OCI-M2 (cell line): ENCODE measurements around the gene ATL1.

Experiments
- DNase-seq: peaks from one replicate; lab custom pipeline; 2025; ENCODE audit not compliant: unreplicated experiment; lab: John Stamatoyannopoulos, UW

ATL1 gene

DNA sequence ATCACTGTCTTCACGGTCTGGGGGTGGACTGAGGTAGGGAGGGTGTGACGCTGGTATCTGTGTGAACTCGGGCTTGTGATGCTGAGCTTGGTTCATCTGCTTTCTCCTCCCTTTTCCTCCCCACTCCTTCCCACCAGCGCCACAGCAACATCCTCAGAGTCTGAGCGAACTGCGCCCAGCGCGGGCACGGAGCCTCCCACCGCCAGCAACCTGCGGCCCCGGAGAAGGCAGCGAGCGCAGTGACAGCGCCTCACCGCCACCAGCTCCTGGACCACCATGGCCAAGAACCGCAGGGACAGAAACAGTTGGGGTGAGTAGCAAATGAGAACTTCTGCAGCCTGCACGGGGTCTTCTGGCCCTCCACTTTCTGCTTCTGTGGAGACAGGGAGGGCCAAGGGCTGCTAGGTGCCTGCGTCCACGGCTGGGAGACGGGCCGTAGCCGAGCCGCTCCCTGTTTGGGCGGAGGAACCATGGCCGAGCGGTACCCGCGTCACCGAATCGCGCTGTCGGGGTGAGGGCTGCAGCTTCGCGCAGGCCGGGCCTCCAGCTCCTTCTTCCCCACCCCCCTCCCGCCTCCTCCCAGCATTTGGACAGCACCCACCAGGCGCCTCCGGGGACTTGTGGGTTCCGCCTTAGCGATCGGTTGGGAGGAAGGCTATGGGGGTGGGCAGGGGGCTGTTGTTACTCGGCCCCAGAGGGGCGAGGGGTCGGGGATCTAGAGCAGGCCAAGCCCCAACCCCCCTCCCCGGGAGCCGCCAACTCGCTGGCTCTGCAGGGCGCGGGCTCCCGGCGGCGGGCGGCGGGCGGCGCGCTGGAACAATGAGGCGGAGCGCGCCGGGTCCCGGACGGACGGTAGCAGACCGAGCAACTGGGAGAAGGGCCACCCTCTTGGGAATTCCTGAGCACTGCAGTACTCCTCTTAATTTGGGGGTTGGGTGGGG is at the start of gene ATL1:
Gene ATL1 (plus strand): TSS at position 156 of the 941 bp plus-strand sequence. CDS start 121 bp downstream, at position 277.
- no peak for DNase-seq

GRCh38 chr14:50510157-50510556 is 49.8 kb upstream of the ATL1 start:
- no peak for DNase-seq

DNA sequence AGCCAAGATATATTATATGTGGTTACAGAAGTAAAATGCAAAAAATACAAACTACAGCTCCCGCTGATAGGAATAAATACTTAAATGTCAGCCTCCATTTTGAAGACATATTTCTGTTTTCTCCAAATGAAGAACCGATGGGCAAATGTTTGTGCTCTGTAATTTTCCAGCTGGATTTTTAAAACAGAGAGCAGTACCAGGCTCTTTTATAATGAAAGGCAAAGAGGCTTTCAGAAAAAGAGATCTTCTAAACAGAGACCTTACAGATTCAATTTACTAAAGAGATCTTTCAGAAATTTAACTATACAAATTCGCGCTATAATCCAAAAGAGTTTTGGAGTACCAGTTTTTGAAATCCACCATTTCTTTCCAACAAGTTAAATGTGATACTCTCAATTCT is 47.5 kb upstream of the ATL1 start:
- no peak for DNase-seq

GRCh38 chr14:50516091-50516490 is 43.9 kb upstream of the ATL1 start:
- DNase-seq = no peak

GRCh38 chr14:50520947-50521815 is 38.8 kb upstream of the ATL1 start:
- no peak for DNase-seq

DNA sequence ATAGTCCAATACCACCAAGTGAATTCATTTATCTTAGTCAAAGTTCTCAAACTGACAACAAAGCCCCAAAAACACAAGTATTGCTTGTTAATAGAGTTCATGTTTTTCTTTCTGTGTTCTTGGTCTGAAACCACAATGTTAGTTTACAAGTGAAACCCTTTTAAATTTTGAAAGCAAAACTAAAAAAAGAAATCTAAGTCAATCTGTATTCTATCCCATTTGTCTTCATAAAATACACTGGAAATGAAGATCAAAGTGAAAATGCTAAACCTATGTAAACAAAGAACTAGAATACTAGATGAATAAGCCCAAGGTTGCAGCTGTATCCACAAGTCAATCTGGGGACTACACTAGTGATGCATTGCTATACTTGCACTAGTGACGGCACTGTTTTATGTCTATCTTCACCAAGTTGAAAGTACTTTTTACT is 38.0 kb upstream of the ATL1 start:
- DNase-seq = no peak

GRCh38 chr14:50523271-50524041 is 36.5 kb upstream of the ATL1 start:
- DNase-seq = no peak

DNA sequence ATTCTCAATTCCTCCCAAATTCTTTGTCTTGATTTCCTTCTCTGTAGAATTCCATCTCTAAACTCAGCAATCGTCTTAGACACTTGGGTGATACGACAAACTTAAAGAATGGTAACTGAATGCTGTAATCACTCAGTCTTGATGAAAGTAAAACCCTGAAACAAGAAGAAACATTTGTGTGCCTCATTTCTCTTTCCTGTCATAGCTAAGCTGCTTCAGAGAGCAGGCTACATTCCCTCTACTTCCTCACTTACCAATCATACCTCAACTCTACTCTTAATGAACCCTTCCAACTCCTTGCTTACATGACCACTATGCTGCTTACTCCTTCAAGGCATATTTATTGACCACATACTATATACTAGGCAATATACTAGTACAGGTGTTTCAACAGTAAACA is 35.9 kb upstream of the ATL1 start:
- DNase-seq = no peak

GRCh38 chr14:50524731-50525515 is 35.0 kb upstream of the ATL1 start:
- DNase-seq = no peak

GRCh38 chr14:50528000-50528399 is 31.9 kb upstream of the ATL1 start:
- DNase-seq = no peak

- DNase-seq = no peak
Observed at GRCh38 chr14:50529288-50530179, 30.4 kb upstream of the ATL1 start.

- DNase-seq = no peak
Observed at GRCh38 chr14:50530358-50530757, 29.6 kb upstream of the ATL1 start.

GRCh38 chr14:50530794-50531365 is 29.1 kb upstream of the ATL1 start:
- DNase-seq = no peak

GRCh38 chr14:50531595-50532501 is 28.1 kb upstream of the ATL1 start:
- DNase-seq = no peak

DNA sequence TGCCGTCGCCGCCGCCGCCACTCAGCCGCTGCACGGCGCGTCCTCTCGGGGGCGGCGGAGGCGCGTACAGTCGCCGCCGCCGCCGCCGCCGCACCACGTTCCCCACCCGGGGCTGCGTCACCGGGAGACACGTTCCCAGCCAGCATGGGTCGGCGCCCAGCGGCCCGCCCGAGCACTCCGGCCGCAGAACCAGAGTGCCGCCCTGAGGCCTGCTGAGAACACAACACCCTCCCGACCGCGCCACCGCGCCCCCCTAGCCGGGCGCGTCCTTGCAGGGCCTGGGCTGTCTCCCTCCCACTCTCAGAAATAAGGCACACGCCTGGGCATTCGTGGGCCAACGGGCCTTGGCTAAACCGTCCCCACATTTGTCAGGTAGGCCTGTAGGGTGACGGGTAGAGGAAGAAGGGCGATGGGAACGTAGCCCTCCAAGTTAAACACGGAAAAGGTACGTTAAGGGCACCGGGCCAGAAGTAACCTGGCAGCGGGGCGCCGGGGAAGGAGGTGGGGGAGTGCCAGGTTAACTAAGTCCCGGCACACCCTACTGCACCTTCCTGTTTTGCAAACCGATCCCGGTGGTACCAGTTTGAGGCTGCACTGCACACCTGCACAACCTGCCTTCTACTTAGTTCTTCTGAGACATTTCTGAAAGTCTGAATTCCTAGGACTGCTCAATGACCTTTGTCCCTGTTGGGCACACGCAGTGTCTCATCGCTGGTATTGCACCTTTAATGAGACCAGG is 27.3 kb upstream of the ATL1 start, which contains the start of gene MAP4K5:
Gene MAP4K5 (minus strand): TSS at position 68 of the 739 bp plus-strand sequence. CDS start 520 bp downstream, outside the sequence.
- no peak for DNase-seq

DNA sequence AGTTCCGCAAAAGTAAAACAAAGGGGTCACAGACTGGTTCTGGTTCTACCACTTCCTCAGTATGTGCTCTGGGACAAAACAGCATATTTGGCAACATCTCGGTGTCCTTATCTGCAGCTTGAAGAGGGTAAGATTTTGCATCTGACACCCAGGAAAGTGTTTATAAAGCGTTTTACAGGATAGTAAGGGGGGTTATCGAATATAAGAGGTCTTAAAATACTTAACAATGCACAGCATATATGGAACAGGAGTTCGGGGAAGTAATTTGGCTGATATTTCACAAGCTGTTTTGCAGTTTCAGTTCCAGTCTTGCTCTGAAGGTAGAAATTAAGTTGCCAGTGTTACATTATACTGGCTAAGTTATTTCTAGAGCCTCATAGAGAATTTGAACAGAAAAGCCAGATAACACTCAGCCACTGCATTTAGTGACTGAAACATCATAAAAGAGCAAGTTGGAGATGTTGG is 26.7 kb upstream of the ATL1 start:
- no peak for DNase-seq

DNA sequence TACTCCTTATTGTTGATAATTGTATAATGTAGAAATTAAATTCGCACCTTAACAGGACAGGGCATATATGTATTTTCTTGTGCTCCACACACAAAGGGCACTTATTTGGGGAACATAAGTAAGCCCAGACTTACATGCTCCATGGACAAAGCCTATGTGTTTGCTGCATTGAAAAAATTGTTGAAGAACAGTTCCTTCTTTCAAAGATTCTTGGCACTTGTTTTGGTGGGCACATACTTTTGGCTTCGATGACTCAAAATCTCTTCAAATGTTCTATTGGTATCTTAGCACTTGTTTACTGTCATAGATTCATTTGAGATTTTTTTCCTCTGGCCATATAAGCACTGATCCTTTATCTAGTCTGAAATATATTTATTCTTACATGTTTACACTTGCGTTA is 26.1 kb upstream of the ATL1 start:
- DNase-seq = no peak
